HFF-Myc (cell line): Measurements from ENCODE around the gene SDK2.

Experiments used
- DNase-seq: peaks from one replicate; pipeline ENCODE4 v3.0.0-alpha.2; 2011; ENCODE audit warnings: low read depth; ENCODE audit errors: extremely low read depth
- H3K4me3 ChIP-seq: replicated peaks from 2 replicates; pipeline ENCODE4 v1.5.1; 2011; ENCODE audit warnings: low read depth, mild to moderate bottlenecking, control low read depth, low read length
- TF ChIP-seq, protein P1 (sequence below): IDR thresholded peaks from 2 replicates; pipeline ENCODE4 v1.5.1; 2012; ENCODE audit warnings: mild to moderate bottlenecking, low read depth, low read length, control low read depth; ENCODE audit errors: missing control alignments

Gene SDK2

DNA sequence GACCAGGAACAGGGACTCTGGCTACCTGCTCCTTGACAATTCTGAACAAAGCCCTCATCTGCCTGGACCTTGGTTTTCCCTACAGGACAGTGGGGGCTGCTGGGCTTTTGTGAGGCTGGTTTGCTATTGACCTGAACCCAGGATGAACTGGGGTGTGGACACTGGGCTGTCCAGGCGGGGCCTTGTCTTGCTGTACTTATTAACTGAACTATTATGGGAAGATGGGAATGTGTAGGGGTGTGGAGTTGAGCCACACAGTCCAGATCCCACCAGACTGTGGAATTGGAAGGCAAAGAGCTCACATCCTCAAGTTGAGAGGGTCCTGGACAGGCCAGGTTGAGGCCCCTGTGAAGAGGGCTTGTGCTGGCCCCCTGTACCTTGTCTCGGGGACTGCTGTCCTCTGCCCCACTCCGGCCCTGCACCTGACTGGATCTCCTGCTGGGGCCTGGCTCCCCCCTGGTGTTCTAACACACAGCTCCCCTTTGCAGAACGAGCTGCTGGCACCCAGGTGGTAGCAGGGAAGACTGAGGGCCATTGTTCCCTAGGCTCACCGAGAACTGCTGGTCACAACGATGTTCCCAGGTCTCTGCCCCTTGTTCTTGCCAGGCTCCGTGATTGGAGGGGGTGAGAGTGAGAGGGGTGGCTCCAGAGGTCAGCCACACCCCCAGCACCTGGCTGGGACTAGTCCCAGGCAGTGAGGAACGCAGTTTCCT lies 280.6 kb downstream of the SDK2 start:
- TF ChIP-seq, protein P1, sequence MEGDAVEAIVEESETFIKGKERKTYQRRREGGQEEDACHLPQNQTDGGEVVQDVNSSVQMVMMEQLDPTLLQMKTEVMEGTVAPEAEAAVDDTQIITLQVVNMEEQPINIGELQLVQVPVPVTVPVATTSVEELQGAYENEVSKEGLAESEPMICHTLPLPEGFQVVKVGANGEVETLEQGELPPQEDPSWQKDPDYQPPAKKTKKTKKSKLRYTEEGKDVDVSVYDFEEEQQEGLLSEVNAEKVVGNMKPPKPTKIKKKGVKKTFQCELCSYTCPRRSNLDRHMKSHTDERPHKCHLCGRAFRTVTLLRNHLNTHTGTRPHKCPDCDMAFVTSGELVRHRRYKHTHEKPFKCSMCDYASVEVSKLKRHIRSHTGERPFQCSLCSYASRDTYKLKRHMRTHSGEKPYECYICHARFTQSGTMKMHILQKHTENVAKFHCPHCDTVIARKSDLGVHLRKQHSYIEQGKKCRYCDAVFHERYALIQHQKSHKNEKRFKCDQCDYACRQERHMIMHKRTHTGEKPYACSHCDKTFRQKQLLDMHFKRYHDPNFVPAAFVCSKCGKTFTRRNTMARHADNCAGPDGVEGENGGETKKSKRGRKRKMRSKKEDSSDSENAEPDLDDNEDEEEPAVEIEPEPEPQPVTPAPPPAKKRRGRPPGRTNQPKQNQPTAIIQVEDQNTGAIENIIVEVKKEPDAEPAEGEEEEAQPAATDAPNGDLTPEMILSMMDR: no peak
- H3K4me3 ChIP-seq: no peak overlapping the region
- DNase-seq: no peak

DNA sequence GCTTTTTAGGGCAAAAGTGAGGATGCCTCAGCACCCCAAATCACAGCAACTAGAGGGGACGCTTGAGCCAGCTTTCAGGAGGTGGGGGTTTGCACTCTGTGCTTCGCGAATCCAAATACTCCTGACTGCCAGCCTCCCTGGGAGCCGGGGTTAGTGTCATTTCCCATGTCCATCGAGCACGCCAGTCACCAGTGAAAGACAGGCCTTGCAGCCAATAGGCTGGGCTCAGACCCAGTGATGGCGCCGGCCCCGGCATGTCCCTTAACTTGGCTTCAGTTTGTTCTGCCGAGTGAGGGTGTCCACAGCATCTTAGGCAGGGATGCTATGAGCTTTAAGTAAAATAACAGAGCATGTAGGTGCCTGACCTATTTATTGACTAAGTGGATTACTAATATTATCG lies 281.5 kb downstream of the SDK2 start:
- TF ChIP-seq, protein P1: no peak
- H3K4me3 ChIP-seq: no peak overlapping the region
- DNase-seq: no peak

DNA sequence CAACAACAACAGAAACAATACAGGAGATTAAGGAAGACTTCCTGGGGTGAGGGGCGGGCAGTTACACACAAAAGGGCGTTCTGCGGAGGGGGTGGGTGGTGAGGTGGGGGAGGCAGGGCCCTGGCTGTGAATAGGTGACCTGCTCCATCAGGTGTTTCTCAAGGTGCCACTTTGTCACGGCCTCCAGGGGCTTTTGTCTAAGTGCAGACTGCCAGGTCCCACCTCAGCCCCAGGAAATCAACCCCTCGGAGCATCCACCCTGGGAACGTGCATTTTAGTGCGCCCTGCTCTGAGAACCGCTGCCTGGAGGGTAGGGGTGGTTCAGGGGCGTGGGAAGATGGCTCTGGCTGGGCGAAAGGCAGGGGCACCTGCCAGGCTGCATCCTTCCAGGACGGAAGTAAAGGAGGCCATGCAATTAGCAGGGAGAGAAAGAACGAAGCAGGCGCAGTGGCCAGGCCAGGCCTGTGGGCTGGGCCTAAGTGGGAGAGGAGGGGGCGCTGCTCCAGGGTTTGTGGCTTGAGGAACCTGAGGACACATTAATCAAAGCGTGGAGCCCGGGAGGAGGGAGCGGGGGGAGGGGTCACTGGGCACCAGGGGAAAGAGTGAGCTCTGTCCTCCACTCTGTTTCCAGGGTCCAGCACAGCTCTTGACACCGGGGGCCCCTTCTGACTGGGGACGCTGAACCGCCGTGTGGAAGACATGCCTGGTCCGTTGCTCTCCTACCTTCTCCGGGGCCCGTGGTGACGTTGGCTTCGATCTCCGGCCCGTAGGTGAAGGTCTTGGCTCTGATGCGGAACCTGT lies 283.1 kb downstream of the SDK2 start:
- TF ChIP-seq, protein P1: no peak
- no peak overlapping the region for H3K4me3 ChIP-seq
- no peak for DNase-seq

DNA sequence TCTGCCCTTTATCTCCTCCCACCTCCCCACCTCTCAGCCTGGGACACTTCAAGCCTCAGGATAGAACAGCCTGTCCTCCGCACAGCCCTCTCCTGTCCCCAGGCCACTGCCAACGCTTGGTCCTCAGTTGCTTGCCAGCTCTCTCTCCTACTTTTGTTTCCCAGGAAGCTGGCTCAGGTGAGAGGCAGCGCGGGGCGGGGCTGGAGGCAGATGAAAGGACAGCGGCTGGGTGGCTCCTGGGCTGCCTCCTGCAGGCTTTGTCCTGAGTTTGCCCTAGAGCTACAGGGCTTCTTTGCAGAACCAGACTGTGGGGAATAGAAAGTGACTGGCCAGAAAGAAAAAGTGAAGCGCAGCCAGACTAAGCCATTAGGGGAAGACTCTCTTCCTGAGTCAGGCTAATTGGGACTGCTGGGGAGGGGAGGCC lies 284.2 kb downstream of the SDK2 start:
- H3K4me3 ChIP-seq: no peak overlapping the region
- no peak for DNase-seq

DNA sequence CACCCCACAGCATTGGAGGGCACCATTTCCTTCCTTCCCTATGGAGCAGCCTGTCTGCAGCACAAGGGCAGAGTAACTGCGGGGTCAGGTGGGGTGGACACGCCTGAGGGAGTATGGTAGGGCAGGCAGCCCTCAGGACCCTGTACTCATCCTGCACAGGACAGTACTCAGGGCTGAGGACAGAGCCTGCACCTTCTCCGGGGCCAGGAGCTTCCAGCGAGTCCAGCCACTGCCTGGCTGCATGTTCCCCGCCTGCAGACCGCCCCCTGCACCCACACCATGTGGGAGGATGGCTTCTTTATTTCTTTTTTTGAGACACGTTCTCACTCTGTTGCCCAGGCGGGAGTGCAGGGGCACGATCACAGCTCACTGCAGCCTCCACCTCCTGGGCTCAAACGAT lies 284.9 kb downstream of the SDK2 start:
- TF ChIP-seq, protein P1: no peak
- no peak for DNase-seq

More for the DNA sequence above, 284.2 kb downstream of the SDK2 start:
- TF ChIP-seq, protein P1: no peak

DNA sequence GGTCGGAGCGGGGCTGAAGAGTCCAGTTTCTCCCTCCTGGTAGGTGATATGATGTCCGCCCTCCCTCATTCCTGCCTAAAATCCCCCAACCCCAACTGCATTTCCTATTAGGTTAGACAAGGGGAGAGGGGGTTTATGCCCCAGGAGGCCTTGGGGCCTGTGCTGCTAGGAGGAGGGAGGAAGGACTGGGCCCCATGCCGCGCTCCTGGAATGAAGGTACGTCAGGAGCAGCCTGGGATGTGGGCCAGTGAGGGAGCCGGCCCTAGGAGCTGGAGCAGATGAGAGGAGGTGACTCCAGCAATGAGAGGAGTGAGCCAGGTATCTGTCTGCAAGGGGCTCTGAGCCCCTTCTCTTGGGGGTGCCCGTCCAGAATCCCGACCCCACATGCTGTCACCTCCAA lies 285.6 kb downstream of the SDK2 start:
- H3K4me3 ChIP-seq: no peak overlapping the region
- DNase-seq: no peak
- TF ChIP-seq, protein P1: no peak

More for the DNA sequence above, 284.9 kb downstream of the SDK2 start:
- no peak overlapping the region for H3K4me3 ChIP-seq
